Measurements from ENCODE around the gene ZNF724.
"Not testable (repeated sequence)": the region's sequence is repeated elsewhere in the genome, so short reads cannot be mapped to it uniquely, and the experiment has no call there.

ZNF724 gene

DNA sequence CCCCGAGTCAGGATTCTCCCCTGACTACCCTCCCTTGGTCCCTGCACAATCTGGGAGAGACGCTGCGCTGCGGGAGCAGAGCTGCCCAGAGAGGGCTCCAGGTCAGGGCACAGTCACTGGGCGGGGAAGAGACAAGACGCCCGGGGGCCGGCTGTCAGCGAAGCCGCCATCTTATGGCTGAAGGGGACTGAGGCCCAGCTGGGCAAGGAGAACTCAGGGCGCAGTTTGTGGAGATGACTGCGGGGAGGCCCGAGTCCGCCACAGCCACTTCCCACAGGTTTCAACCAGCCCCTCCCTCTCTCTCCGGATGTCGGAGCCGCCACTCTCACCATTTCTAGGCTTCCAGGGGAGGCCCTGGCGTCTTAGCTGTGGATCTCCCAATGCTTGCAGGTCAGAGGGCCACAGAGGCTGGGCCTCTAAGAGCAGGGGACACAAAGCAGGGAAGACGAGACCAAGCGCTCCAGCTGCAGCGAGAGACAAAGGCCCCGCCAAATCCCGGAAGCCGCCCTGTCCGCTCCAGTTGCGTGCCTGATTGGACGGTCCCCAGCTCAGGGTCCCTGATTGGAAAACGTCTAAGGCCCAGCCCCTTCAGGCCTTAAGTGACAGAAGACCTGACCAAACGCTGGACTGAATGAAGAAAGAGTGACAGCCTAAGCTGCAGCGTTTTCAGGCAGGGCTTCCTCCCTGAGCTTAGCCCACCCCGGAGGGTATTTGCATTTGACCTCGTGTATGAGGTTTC lies at the start of gene ZNF724:
ZNF724 (minus strand) TSS at position 484 of the 739 bp plus-strand sequence; CDS start at position 332, 152 bp downstream.
- peak; percentile 98 for DNase-seq (ENCODE audit: low read depth)

- DNase-seq (ENCODE audit: low read depth), result no peak
Measured at GRCh38 chr19:23294141-23294540, 43.9 kb upstream of the ZNF724 start.

GRCh38 chr19:23289966-23290365 lies 39.8 kb upstream of the ZNF724 start:
- DNase-seq (ENCODE audit: low read depth), result not testable (repeated sequence)

DNA sequence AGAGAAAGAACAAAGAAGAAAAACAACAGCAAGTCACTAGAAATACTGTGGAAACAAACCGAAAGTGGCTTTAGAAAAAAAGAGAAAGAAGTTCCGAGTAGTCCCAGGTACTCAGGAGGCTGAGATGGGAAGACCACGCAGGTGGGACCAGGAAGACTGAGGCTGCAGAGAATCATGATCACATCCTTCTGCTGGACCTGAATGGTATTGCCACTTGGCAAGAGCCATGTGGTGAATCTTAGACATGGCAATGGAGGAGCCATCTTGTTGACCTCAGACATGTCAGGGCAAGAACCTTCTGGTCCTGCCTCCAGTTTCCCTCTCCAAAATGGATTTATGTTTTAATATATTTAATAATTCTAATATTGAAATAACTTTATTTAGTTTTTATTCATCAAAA lies 37.4 kb upstream of the ZNF724 start:
- DNase-seq (ENCODE audit: low read depth), result no peak

DNA sequence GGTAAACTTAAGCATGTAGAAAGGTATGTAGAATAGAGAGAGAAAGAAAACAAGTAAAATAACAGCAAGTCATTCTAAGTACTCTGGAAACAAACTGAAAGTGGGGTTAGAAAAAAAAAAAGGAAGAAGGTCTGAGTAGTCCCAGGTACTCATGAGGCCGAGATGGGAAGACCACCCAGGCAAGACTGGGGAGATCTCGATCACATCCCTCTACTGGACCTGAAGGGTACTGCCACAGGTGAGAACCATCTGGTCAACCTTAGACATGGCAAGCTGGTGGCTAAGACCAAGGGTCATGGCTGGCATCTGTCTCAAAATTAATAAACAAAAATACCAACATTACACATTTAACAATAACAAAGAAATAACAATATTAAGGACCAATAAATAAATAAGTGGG lies 36.3 kb upstream of the ZNF724 start:
- DNase-seq (ENCODE audit: low read depth), result no peak

DNA sequence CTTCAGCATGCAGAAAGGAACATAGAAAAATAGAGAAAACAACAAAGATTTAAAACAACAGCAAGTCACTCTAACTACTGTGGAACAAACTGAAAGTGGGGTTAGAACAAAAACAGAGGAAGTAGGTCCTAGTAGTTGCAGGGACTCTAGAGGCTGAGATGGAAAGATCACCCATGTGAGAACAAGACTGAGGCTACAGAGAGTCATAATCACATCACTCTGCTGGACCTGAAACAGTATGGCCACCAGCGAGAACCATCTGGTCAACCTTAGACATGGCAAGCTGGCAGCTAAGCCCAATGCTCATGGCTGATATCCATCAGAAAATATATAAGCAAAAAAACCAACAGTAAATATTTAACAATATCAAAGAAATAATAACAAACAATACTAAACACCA lies 35.8 kb upstream of the ZNF724 start:
- DNase-seq (ENCODE audit: low read depth), result no peak

DNA sequence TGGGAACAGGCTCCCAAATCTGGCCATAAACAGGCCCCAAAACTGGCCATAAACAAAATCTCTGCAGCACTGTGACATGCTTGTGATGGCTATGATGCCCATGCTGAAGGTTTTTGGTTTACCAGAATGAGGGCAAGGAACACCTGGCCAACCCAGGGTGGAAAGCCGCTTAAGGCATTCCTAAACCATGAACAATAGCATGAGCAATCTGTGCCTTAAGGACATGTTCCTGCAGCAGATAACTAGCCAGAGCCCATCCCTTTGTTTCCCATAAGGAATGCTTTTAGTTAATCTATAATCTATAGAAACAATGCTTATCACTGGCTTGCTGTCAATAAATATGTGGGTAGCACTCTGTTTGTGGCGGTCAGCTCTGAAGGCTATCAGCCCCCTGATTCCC lies 35.1 kb upstream of the ZNF724 start:
- not testable (repeated sequence) for DNase-seq (ENCODE audit: low read depth)

DNA sequence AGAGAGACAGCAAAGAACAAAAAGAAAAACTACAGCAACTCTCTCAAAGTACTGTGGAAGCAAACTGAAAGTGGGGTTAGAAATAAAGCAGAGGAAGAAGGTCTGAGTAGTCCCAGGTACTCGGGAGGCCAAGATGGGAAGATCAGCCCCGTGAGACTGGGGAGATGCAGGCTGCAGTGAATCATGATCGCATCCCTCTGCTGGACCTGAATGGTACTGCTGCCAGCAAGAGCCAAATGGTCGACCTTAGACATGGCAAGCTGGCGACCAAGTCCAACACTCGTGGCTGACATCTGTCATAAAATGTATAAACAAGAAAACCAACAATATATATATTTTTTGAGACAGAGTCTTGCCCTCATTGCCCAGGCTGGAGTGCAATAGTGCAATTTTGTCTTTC lies 33.7 kb upstream of the ZNF724 start:
- peak; percentile 34 for DNase-seq (ENCODE audit: low read depth)

GRCh38 chr19:23281663-23282276 lies 31.6 kb upstream of the ZNF724 start:
- no peak for DNase-seq (ENCODE audit: low read depth)

DNA sequence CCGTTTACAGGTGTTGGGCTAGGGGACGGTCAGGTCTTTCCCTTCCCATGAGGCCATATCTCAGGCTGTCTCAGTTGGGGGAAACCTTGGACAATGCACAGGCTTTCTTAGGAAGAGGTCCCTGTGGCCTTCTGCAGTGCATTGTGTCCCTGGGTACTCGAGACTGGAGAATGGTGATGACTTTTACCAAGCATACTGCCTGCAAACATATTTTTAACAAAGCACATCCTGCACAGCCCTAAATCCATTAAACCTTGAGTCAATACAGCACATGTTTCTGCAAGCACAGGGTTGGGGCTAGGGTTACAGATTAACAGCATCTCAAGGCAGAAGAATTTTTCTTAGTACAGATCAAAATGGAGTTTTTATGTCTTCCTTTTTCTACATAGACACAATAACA lies 27.9 kb upstream of the ZNF724 start:
- DNase-seq (ENCODE audit: low read depth), result not testable (repeated sequence)

GRCh38 chr19:23273590-23274412 lies 23.6 kb upstream of the ZNF724 start:
- peak; percentile 85 for DNase-seq (ENCODE audit: low read depth)

DNA sequence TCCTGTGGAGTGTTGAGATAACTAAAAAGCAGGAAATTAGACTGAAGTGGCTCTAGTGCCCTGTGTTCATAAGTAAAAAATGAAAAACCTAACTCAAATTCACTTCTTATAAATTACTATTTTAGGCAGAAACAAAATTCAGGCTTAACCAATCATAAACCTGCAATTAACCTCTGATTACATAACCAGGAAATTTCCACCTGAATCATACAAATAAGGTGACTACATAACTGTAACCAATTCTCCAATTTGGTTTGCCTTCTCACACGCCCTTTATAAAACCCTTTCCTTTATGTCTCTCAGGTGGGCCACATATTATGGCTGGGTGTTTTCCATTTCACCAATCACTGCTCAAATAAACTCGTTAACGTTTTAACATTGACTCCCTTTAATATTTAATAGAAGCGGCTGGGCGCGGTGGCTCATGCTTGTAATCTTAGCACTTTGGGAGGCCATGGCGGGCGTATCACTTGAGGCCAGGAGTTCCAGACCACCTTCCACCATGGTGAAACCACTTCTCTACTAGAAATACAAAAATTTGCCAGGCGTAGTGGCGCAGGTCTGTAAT lies 22.9 kb upstream of the ZNF724 start:
- DNase-seq (ENCODE audit: low read depth), result no peak

DNA sequence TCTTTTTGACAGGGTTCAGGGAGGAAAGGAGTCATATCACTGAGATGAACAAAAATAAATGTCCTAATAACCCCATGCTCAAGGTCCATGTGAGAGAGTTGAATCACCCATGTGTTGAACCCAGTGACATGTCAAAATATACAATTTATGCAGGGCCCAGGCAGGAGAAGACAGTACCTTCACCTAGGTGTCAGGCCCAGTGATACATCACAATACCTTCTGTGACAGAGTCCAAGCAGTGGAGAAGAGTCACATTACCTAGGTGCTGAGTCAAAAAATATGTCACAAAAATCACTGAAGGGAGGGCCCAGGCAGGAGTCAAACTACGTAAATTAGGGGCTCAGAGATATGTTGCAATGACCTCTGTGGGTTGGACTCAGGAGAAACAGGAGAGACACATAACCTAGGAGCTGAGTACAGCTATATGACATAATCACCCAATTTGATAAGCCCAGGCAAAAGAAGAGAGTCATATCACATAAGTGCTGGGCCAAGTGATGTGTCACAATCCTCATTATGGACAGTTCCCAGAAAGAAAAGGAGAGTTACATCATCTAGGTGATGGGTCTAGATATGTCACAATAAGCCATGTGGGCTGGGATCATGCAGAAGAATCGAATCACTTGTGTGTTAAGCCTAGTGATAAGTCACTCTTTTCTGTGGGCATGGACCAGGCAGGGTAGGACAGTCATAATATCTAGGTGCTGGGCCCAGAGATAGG lies 13.8 kb upstream of the ZNF724 start:
- peak; percentile 58 for DNase-seq (ENCODE audit: low read depth)

DNA sequence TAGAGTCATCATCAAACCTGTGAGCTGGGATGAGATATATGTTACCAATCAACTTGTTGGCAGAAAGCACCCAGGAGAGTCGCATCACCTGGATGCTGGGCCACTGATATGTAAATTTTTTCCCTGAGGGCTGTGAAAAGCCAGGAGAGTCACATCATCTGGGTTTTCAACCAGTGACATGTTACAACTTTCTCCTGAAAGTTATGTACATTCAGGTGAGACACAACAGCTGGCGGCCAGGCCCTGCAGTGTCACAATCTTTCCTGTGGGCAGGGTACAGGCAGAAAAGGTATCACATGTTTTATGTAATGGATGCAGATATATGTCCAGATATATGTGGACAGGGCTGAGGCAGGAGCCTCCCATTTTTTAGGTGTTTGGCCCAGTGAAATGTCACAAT lies 13.2 kb upstream of the ZNF724 start:
- no peak for DNase-seq (ENCODE audit: low read depth)

DNA sequence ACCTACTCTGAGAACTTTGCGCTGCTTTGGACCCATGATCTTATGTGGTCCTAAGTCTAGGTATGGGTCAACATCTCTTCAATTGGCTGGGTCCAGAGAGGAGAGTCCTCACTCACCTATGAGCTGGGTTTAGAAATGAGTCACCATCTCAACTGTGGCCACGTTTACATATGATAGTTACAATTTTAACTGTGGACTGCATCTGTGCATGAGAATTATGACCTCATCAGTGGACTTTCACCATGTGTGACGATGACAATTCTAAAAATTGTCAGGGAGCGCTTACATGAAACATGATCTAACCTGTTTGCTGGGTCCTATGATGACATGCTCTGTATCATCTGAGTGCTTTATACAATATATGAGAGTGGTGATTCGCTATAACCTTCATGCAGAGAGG lies 12.7 kb upstream of the ZNF724 start:
- no peak for DNase-seq (ENCODE audit: low read depth)

- no peak for DNase-seq (ENCODE audit: low read depth)
Measured at GRCh38 chr19:23261496-23262020, 11.4 kb upstream of the ZNF724 start.

DNA sequence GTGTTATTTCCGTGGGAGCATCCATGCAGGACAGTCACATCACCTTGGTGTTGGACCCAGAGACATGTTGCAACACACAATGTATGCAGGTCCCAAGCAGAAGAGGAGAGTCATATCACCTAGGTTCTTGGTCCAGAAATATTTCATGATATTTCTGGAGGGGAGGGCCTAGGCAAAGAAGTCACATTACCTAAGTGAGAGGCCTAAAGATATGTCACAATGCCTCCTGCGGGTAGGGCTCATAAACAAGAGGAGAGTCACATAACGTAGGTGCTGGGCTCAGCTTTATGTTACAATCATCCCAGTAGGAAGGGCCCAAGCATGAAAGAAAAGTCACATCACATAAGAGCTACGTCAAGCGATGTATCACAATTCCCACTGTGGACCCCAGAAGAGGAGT lies 10.8 kb upstream of the ZNF724 start:
- DNase-seq (ENCODE audit: low read depth), result no peak

GRCh38 chr19:23259961-23260360 lies 9.8 kb upstream of the ZNF724 start:
- no peak for DNase-seq (ENCODE audit: low read depth)

- no peak for DNase-seq (ENCODE audit: low read depth)
Measured at GRCh38 chr19:23255700-23256099, 5.5 kb upstream of the ZNF724 start.

DNA sequence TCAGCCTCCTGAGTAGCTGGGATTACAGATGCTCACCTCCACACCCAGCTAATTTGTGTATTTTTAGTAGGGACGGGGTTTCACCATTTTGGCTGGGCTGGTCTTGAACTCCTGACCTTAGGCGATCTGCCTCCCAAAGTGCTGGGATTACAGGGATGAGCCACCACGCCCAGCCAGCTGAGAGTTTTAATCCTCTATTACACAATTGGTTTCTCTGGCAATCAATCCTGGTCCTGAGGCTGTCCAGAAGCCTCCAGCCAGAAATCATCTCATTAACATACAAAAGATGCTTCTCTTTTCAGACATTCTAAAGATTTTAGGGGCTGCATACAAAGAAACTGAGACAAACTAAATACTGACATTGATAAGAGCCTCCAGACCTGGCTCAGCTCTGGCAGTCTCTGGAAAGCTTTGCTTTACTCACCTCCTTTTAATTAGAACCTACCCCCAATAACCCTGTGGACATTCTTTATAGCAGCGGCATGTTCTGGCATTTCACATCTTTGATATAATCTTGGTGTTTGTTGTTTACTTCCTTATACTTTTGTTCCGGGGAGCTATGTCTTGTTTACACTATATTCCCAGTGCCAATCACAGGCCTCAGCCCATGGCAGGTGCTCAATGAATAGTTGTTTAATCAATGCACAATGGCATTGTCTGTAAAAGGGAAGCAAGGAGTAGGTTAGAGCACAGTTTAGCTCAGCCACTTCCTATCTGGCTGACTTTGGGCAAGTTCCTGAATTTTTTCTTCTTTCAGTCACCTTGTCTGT lies 4.1 kb upstream of the ZNF724 start:
- DNase-seq (ENCODE audit: low read depth), result peak; percentile 43

DNA sequence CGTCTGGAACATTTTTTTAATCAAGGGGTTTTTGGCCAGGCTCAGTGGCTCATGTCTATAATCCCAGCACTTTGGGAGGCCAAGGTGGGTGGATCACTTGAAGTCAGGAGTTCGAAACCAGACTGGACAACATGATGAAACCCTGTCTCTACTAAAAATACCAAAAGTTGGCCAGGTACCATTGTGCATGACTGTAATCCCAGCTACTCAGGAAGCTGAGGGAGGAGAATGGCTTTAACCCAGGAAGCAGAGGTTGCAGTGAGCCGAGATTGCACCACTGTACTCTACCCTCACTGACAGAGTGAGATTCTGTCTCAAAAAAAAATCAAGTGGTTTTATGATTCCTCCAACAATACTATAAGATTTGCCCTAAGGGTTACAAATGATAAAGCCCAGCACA lies 3.1 kb upstream of the ZNF724 start:
- DNase-seq (ENCODE audit: low read depth), result peak; percentile 7
